HEK293 (cell line): Measurements from ENCODE around the gene EMP1.

Source experiments
- CTCF ChIA-PET: fragments of 350-600 bp; formaldehyde crosslinking; extraction: SDS; loops from one replicate; lab custom pipeline; 2021; ENCODE audit warnings: antibody characterized with exemption; lab: Yijun Ruan, JAX
- POLR2A ChIA-PET: fragments of 300-600 bp; formaldehyde crosslinking; extraction: SDS; loops from one replicate; lab custom pipeline; 2020; ENCODE audit warnings: antibody characterized with exemption, inconsistent platforms; lab: Yijun Ruan, JAX
- H3K27ac ChIP-seq: fragments of 200-500 bp; sonication (Bioruptor generic); 2 replicates; pipeline ENCODE4 v1.5.1; 2014; ENCODE audit warnings: low read depth, low read length, control low read depth, inconsistent platforms; ENCODE audit errors: extremely low read depth
- H3K36me3 ChIP-seq, 2 experiments: fragments of 200-500 bp in 1 of 2; sonication (Bioruptor generic) in 1 of 2; 1 replicate in 1 of 2; 2 replicates in 1 of 2; pipeline ENCODE4 v1.5.1; 2014 to 2017; ENCODE audit warnings: inconsistent platforms in 2 of 2, low read length in 2 of 2; ENCODE audit not compliant: control insufficient read depth in 2 of 2, insufficient read depth in 1 of 2
- H3K4me1 ChIP-seq: fragments of 200-500 bp; sonication (Bioruptor generic); 2 replicates; pipeline ENCODE4 v1.5.1; 2014; ENCODE audit warnings: mild to moderate bottlenecking, low read length, inconsistent platforms; ENCODE audit not compliant: control insufficient read depth, insufficient read depth
- H3K4me3 ChIP-seq: 2 replicates; pipeline ENCODE4 v1.5.1; 2011; ENCODE audit warnings: low read depth, mild to moderate bottlenecking, control low read depth, low read length, moderate library complexity
- H3K9me3 ChIP-seq: fragments of 200-500 bp; sonication (Bioruptor generic); 2 replicates; pipeline ENCODE4 v1.5.1; 2014; ENCODE audit warnings: low read depth, low read length, inconsistent platforms; ENCODE audit not compliant: control insufficient read depth, insufficient read depth
- BCL11A ChIP-seq: fragments of 450-650 bp; formaldehyde crosslinking; IDR thresholded peaks from 2 replicates; pipeline ENCODE4 v1.5.1; 2016; ENCODE audit warnings: low read depth, missing biosample characterization, missing genetic modification characterization
- EGR2 ChIP-seq: fragments of 450-650 bp; formaldehyde crosslinking; IDR thresholded peaks from 2 replicates; pipeline ENCODE4 v1.5.1; 2016; ENCODE audit warnings: low read depth, missing biosample characterization, missing genetic modification characterization
- GLI4 ChIP-seq: fragments of 450-650 bp; formaldehyde crosslinking; IDR thresholded peaks from 2 replicates; pipeline ENCODE4 v1.5.1; 2016; ENCODE audit warnings: missing biosample characterization, missing genetic modification characterization
- PRDM1 ChIP-seq: fragments of 450-650 bp; formaldehyde crosslinking; IDR thresholded peaks from 2 replicates; pipeline ENCODE4; 2016; ENCODE audit warnings: missing biosample characterization, missing genetic modification characterization
- PRDM6 ChIP-seq: fragments of 450-650 bp; formaldehyde crosslinking; IDR thresholded peaks from 2 replicates; pipeline ENCODE4 v1.5.1; 2017; ENCODE audit warnings: missing biosample characterization, missing genetic modification characterization
- RBAK ChIP-seq: fragments of 450-650 bp; formaldehyde crosslinking; IDR thresholded peaks from 2 replicates; pipeline ENCODE4 v1.5.1; 2016; ENCODE audit warnings: missing biosample characterization, missing genetic modification characterization
- REPIN1 ChIP-seq: fragments of 450-650 bp; formaldehyde crosslinking; IDR thresholded peaks from 2 replicates; pipeline ENCODE4 v1.5.1; 2017; ENCODE audit warnings: missing biosample characterization, missing genetic modification characterization, low read depth
- REST ChIP-seq: fragments of 450-650 bp; formaldehyde crosslinking; IDR thresholded peaks from 2 replicates; pipeline ENCODE4 v1.5.1; 2016; ENCODE audit warnings: missing biosample characterization, missing genetic modification characterization
- ZBTB1 ChIP-seq: fragments of 450-650 bp; formaldehyde crosslinking; IDR thresholded peaks from 2 replicates; pipeline ENCODE4 v1.5.1; 2016; ENCODE audit warnings: missing biosample characterization, missing genetic modification characterization
- ZBTB11 ChIP-seq: fragments of 450-650 bp; formaldehyde crosslinking; conservative IDR thresholded peaks from 2 replicates; pipeline ENCODE4 v1.5.1; 2016; ENCODE audit warnings: low read depth, missing biosample characterization, missing genetic modification characterization
- ZBTB48 ChIP-seq: fragments of 450-650 bp; formaldehyde crosslinking; IDR thresholded peaks from 2 replicates; pipeline ENCODE4 v1.5.1; 2016; ENCODE audit warnings: missing biosample characterization, missing genetic modification characterization
- ZNF155 ChIP-seq: fragments of 450-650 bp; formaldehyde crosslinking; IDR thresholded peaks from 2 replicates; pipeline ENCODE4 v1.5.1; 2016; ENCODE audit warnings: missing biosample characterization, missing genetic modification characterization
- ZNF16 ChIP-seq: fragments of 450-650 bp; formaldehyde crosslinking; IDR thresholded peaks from 2 replicates; pipeline ENCODE4 v1.5.1; 2016; ENCODE audit warnings: low read depth, missing biosample characterization, missing genetic modification characterization
- ZNF19 ChIP-seq: fragments of 450-650 bp; formaldehyde crosslinking; IDR thresholded peaks from 2 replicates; pipeline ENCODE4; 2016; ENCODE audit warnings: missing biosample characterization, missing genetic modification characterization, low read depth
- ZNF37A ChIP-seq: fragments of 450-650 bp; IDR thresholded peaks from 2 replicates; pipeline ENCODE4 v1.5.1; 2018; ENCODE audit warnings: missing biosample characterization, missing genetic modification characterization
- ZNF488 ChIP-seq: fragments of 450-650 bp; formaldehyde crosslinking; IDR thresholded peaks from 2 replicates; pipeline ENCODE4 v1.5.1; 2016; ENCODE audit warnings: missing biosample characterization, missing genetic modification characterization
- ZNF544 ChIP-seq: fragments of 450-650 bp; formaldehyde crosslinking; IDR thresholded peaks from 2 replicates; pipeline ENCODE4 v1.5.0; 2017; ENCODE audit warnings: missing biosample characterization, missing genetic modification characterization
- ZNF585B ChIP-seq: fragments of 450-650 bp; formaldehyde crosslinking; IDR thresholded peaks from 2 replicates; pipeline ENCODE4 v1.5.1; 2016; ENCODE audit warnings: missing biosample characterization, missing genetic modification characterization
- ZNF645 ChIP-seq: fragments of 450-650 bp; formaldehyde crosslinking; IDR thresholded peaks from 2 replicates; pipeline ENCODE4; 2016; ENCODE audit warnings: missing biosample characterization, missing genetic modification characterization
- ZNF701 ChIP-seq: fragments of 450-650 bp; formaldehyde crosslinking; IDR thresholded peaks from 2 replicates; pipeline ENCODE4 v1.5.1; 2016; ENCODE audit warnings: missing biosample characterization, missing genetic modification characterization

The EMP1 gene

GRCh38 chr12:13156277-13156676 is 40.2 kb upstream of the EMP1 start:
- no peaks in the 10 kb centered on the region for H3K36me3 ChIP-seq
- H3K4me3 ChIP-seq = no peak overlapping the region
- ChIA-PET CTCF (no interaction called here), POLR2A (no interaction called here)
- no peak for TF ChIP-seq ZNF37A (tag by site-specific recombination)
- 0 out of 2 replicates have a peak, but pooled peaks have one; percentile 17 for TF ChIP-seq PRDM1 (tag by site-specific recombination)
- H3K4me1 ChIP-seq = peaks cover 4% of the 10 kb centered on the region; the same call in 1 of the 2 replicates
- H3K27ac ChIP-seq = no peak overlapping the region
- no peaks in the 10 kb centered on the region for H3K9me3 ChIP-seq

GRCh38 chr12:13161172-13161571 is 35.4 kb upstream of the EMP1 start:
- H3K4me1 ChIP-seq = peaks cover 3% of the 10 kb centered on the region; the same call in 1 of the 2 replicates
- H3K27ac ChIP-seq = no peak overlapping the region
- TF ChIP-seq ZBTB1 (no peak), ZNF585B (tag by site-specific recombination) (no peak)
- TF ChIP-seq, all 188 proteins: peak for 0
- ChIA-PET CTCF (interaction anchor here (0.6 to 1.2 kb wide), 3 partner anchors 9 to 43 kb away, joined by 3 to 4 read pairs (median 3); no protein-coding TSS in a partner anchor), POLR2A (interaction anchor here (0.7 kb wide), 1 partner anchor 39 kb away, joined by 5 read pairs; no protein-coding TSS in a partner anchor)
- H3K9me3 ChIP-seq = no peaks in the 10 kb centered on the region
- H3K4me3 ChIP-seq = no peak overlapping the region
- H3K36me3 ChIP-seq = no peaks in the 10 kb centered on the region

GRCh38 chr12:13162904-13163303 is 33.6 kb upstream of the EMP1 start:
- Histone ChIP-seq H3K4me1 (no peaks in the 10 kb centered on the region), H3K27ac (no peak overlapping the region), H3K36me3 (no peaks in the 10 kb centered on the region), H3K4me3 (no peak overlapping the region), H3K9me3 (no peaks in the 10 kb centered on the region)
- ChIA-PET POLR2A (no interaction called here), CTCF (interaction anchor here (0.7 to 1.4 kb wide), 2 partner anchors 11 to 37 kb away, joined by 3 to 5 read pairs; no protein-coding TSS in a partner anchor)
- TF ChIP-seq EGR2 (tag by site-specific recombination) (no peak), ZNF488 (tag by site-specific recombination) (no peak), ZNF701 (no peak), RBAK (no peak), REPIN1 (no peak), ZBTB48 (tag by site-specific recombination) (no peak), GLI4 (tag by site-specific recombination) (no peak), PRDM6 (no peak), ZNF155 (tag by site-specific recombination) (no peak), ZBTB11 (tag by site-specific recombination) (no peak), ZNF544 (no peak), BCL11A (no peak), ZNF645 (tag by site-specific recombination) (no peak), REST (tag by site-specific recombination) (no peak), ZNF16 (tag by site-specific recombination) (no peak), ZNF19 (tag by site-specific recombination) (no peak)
